Body of pancreas (tissue), 4 donors: ENCODE data around the gene ZNF248. TPM values are rescaled to one million over a fixed set of nuclear protein-coding genes. Genes with fewer than 3 reads are reported as not detected.
"Not testable (repeated sequence)": the region's sequence is repeated elsewhere in the genome, so short reads cannot be mapped to it uniquely, and the experiment has no call there.

Experiments
- ATAC-seq: fragments of 150-250 bp; one replicate; pipeline ENCODE4 v1.9.1; 2016
- DNase-seq, 4 donors: peaks; one replicate each; pipeline ENCODE4 v3.0.0-alpha.2; 2019
- H3K27ac ChIP-seq, 4 donors: fragments of 200-600 bp; sonication (generic); 1 replicate in 3 of 4; 2 replicates in 1 of 4; pipeline versions ENCODE4 v1.5.1 to v1.6.1; 2016 to 2019; ENCODE audit warnings: mild to moderate bottlenecking in 1 of 4, mixed read lengths in 1 of 4, moderate library complexity in 1 of 4
- H3K27me3 ChIP-seq, 2 donors: fragments of 200-600 bp; sonication (generic); one replicate each; pipeline ENCODE4 v1.6.0; 2016; ENCODE audit warnings: mild to moderate bottlenecking in 1 of 2
- H3K36me3 ChIP-seq, 2 donors: fragments of 200-600 bp; sonication (generic); replicated peaks in 1 of 2; 2 replicates each; pipeline ENCODE4 v1.5.1; 2016; ENCODE audit warnings: low read depth in 2 of 2; ENCODE audit not compliant: insufficient read depth in 1 of 2
- H3K4me1 ChIP-seq: fragments of 200-600 bp; sonication (generic); one replicate; pipeline ENCODE4 v1.6.0; 2016
- H3K4me3 ChIP-seq, 2 donors: fragments of 200-600 bp; sonication (generic); 1 replicate in 1 of 2; 2 replicates in 1 of 2; pipeline ENCODE4 v1.5.1; 2016 to 2019
- H3K9me3 ChIP-seq, 3 donors: fragments of 200-600 bp; sonication (generic); 1 replicate in 2 of 3; 2 replicates in 1 of 3; pipeline ENCODE4 v1.5.1; 2016
- POLR2A ChIP-seq, 3 donors: fragments of 450-650 bp; IDR thresholded peaks; one replicate each; pipeline ENCODE4 v1.6.1; 2016; ENCODE audit warnings: antibody characterized with exemption in 3 of 3, mild to moderate bottlenecking in 2 of 3
- WGBS, 2 donors: methylation state at CpG; one replicate each; pipeline ENCODE4 v1.1.5; 2017; 5-methylcytosine and 5-hydroxymethylcytosine counted together
- intact Hi-C: fragments of 100-400 bp; cut with DNase I; formaldehyde crosslinking; loops from one replicate; pipeline ENCODE4 v1.15.1; 2023
- total RNA-seq, 2 donors: library from RNA; depleted of rRNA; stranded (reverse); fragments of >200 nt; gene quantifications; one replicate each; pipeline ENCODE4 v1.1.0, GENCODE V29; 2016
- TF ChIP-seq, protein P1 (sequence below), 7 experiments: fragments of 450-650 bp in 4 of 7; fragments of 200-600 bp in 3 of 7; sonication (generic) in 3 of 7; IDR thresholded peaks; one replicate each; pipeline ENCODE4 v1.5.1; 2016 to 2019; ENCODE audit warnings: antibody characterized with exemption in 7 of 7

Gene ZNF248
- total RNA-seq, 2 donors from 2014 or later, result 10.6 to 14.2 TPM

DNA sequence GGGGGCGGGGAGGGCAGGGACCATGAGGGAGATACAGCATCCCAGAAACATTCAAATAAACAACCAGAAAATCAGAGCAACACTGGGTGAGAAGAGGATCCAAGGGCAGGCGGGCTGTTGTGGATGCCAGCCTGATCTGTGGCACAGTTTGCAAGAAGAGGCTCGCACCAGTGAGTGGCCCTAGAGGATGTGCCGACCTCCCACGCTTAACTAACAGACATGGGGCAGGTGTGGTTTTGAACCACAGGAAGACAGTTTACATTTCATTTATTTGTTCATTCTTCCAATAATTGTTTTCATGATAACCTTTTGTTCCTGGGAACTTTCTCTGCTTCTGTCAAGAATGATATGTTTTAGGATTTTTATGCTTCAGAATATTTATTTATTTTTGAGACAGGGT, 115.6 kb downstream of the ZNF248 start:
- no peak for DNase-seq
- H3K36me3 ChIP-seq, result no peaks in the 10 kb centered on the region
- intact Hi-C loops, result no loop called here
- H3K27me3 ChIP-seq, result no peaks in the 10 kb centered on the region
- no peak overlapping the region for H3K27ac ChIP-seq
- TF ChIP-seq POLR2A (IDR thresholded peaks at IDR 0.05), result no peak
- TF ChIP-seq, protein P1, sequence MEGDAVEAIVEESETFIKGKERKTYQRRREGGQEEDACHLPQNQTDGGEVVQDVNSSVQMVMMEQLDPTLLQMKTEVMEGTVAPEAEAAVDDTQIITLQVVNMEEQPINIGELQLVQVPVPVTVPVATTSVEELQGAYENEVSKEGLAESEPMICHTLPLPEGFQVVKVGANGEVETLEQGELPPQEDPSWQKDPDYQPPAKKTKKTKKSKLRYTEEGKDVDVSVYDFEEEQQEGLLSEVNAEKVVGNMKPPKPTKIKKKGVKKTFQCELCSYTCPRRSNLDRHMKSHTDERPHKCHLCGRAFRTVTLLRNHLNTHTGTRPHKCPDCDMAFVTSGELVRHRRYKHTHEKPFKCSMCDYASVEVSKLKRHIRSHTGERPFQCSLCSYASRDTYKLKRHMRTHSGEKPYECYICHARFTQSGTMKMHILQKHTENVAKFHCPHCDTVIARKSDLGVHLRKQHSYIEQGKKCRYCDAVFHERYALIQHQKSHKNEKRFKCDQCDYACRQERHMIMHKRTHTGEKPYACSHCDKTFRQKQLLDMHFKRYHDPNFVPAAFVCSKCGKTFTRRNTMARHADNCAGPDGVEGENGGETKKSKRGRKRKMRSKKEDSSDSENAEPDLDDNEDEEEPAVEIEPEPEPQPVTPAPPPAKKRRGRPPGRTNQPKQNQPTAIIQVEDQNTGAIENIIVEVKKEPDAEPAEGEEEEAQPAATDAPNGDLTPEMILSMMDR (IDR thresholded peaks at IDR 0.05), result no peak
- no peak overlapping the region for H3K4me3 ChIP-seq
- 68 to 75% methylated on average over 5 of the region's 5 CpGs for WGBS, 2 donors
- no peaks in the 10 kb centered on the region for H3K4me1 ChIP-seq
- ATAC-seq, result no peak
- no peaks in the 10 kb centered on the region for H3K9me3 ChIP-seq

DNA sequence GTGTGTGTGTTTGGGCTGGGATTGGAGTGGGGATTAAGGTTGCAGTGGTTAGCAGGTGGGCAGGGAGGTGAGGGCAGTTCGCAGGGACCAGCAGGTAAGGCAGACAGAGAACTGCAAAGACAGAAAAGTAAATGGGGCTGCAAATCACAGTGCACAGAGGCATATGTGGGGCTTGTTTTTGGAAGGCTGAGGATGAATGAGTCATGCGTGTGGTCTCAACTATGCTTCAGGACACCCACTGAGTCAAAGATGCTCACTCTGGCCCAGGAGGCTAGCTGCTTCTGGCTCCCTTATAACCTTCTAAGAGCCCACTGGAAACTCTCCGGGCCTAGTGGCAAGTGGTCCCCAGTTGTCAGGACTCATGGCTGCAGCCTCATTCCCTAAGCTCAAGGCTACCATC, 118.2 kb downstream of the ZNF248 start:
- 51 to 68% methylated on average over 2 to 3 of the region's 3 CpGs for WGBS, 2 donors
- intact Hi-C loops, result no loop called here
- Histone ChIP-seq H3K4me1 (no peaks in the 10 kb centered on the region), H3K4me3 (no peak overlapping the region), H3K9me3 (no peaks in the 10 kb centered on the region), H3K27me3 (no peaks in the 10 kb centered on the region), H3K27ac (no peak overlapping the region), H3K36me3 (no peaks in the 10 kb centered on the region)
- DNase-seq (no peak), ATAC-seq (no peak)
- no peak for TF ChIP-seq POLR2A (IDR thresholded peaks at IDR 0.05)
- TF ChIP-seq, protein P1 (IDR thresholded peaks at IDR 0.05), result no peak

DNA sequence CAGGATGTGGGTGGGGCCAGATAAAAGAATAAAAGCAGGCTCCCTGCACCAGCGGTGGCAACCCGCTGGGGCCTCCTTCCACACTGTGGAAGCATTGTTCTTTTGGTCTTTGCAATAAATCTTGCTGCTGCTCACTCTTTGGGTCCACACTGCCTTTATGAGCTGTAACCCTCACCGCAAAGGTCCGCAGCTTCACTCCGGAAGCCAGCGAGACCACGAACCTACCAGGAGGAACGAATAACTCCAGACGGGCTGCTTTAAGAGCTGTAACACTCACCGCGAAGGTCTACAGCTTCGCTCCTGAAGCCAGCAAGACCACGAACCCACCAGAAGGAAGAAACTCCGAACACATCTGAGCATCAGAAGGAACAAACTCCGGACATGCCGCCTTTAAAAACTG, 119.2 kb downstream of the ZNF248 start:
- 77 to 83% methylated on average over 16 of the region's 16 CpGs for WGBS, 2 donors
- H3K27ac ChIP-seq, H3K9me3 ChIP-seq, H3K4me3 ChIP-seq, DNase-seq, H3K4me1 ChIP-seq, H3K36me3 ChIP-seq, intact Hi-C loops, H3K27me3 ChIP-seq, ATAC-seq: not testable (repeated sequence)

DNA sequence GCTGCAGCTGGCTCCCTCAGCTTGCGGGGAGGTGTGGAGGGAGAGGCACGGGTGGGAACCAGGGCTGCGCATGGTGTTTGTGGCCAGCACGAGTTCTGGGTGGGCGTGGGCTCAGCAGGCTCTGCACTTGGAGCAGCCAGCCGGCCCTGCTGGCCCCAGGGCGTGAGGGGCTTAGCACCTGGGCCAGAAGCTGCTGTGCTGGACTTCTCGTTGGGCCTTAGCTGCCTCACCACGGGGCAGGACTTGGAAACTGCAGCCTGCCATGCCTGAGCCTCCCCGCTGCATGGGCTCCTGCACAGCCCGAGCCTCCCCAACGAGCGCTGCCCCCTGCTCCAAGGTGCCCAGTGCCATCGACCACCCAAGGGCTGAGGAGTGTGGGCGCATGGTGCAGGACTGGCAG, 120.1 kb downstream of the ZNF248 start:
- ATAC-seq (no peak), DNase-seq (no peak)
- WGBS, 2 donors, result 69% methylated on average over 11 of the region's 15 CpGs; no CpG with 5 or more reads in 1 of the 2 donors
- no peaks in the 10 kb centered on the region for H3K9me3 ChIP-seq
- TF ChIP-seq, protein P1 (IDR thresholded peaks at IDR 0.05), result no peak
- no peak for TF ChIP-seq POLR2A (IDR thresholded peaks at IDR 0.05)
- no peaks in the 10 kb centered on the region for H3K4me1 ChIP-seq
- no peak overlapping the region for H3K27ac ChIP-seq
- no peaks in the 10 kb centered on the region for H3K27me3 ChIP-seq
- H3K4me3 ChIP-seq, result no peak overlapping the region
- intact Hi-C loops, result no loop called here
- no peaks in the 10 kb centered on the region for H3K36me3 ChIP-seq

DNA sequence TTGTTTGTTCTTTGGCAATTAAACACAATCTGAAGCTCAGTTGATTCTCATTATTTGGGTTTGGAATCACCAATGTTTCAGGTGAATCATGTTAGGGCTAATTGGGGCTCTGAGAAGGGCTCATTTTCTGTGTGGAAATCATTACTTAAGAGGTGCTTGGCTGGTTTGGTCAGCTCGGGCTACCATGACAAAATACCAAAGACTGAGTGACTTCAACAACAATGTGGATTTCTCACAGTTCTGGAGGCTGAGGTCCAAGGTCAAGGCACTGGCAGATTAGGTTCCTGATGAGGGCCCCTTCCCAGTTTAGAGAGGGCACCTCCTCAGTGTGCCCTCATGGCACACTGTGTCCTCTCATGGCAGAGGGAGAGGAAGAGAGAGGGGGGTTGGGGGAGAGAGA, 121.3 kb downstream of the ZNF248 start:
- Histone ChIP-seq H3K36me3 (no peaks in the 10 kb centered on the region), H3K27me3 (no peaks in the 10 kb centered on the region), H3K4me3 (no peak overlapping the region), H3K9me3 (no peaks in the 10 kb centered on the region), H3K4me1 (no peaks in the 10 kb centered on the region), H3K27ac (no peak overlapping the region)
- TF ChIP-seq, protein P1 (IDR thresholded peaks at IDR 0.05), result no peak
- TF ChIP-seq POLR2A (IDR thresholded peaks at IDR 0.05), result no peak
- no peak for ATAC-seq
- 39 to 41% methylated on average over 1 of the region's 1 CpG for WGBS, 2 donors
- no peak for DNase-seq
- intact Hi-C loops, result no loop called here
